HepG2 (cell line): Measurements from ENCODE around the gene RNASE8. TPM values are rescaled to one million over a fixed set of nuclear protein-coding genes. Genes with fewer than 3 reads are reported as not detected.

ENCODE experiments used
- BRF2 ChIP-seq: sonication (generic); formaldehyde crosslinking; IDR thresholded peaks from 2 replicates; pipeline ENCODE4 v1.8.1; 2022; ENCODE audit warnings: mild to moderate bottlenecking, missing genetic modification reagents
- E2F5 ChIP-seq: sonication (generic); formaldehyde crosslinking; conservative IDR thresholded peaks from 2 replicates; pipeline ENCODE4 v1.4.0; 2020; ENCODE audit warnings: missing genetic modification reagents
- FOXM1 ChIP-seq: sonication (generic); formaldehyde crosslinking; IDR thresholded peaks from 2 replicates; pipeline ENCODE4 v1.5.0; 2020; ENCODE audit warnings: missing genetic modification reagents
- GTF3A ChIP-seq: sonication (generic); formaldehyde crosslinking; conservative IDR thresholded peaks from 2 replicates; pipeline ENCODE4 v1.4.0; 2020; ENCODE audit warnings: mild to moderate bottlenecking, missing genetic modification reagents
- HNF4A ChIP-seq: sonication (generic); formaldehyde crosslinking; IDR thresholded peaks from 2 replicates; pipeline ENCODE4 v1.4.0; 2020; ENCODE audit warnings: missing genetic modification reagents
- HOXD1 ChIP-seq: sonication (generic); formaldehyde crosslinking; IDR thresholded peaks from 2 replicates; pipeline ENCODE4 v1.5.0; 2020; ENCODE audit warnings: missing genetic modification reagents
- RARA ChIP-seq: IDR thresholded peaks from 2 replicates; pipeline ENCODE4 v1.6.1; 2016; ENCODE audit warnings: missing genetic modification reagents, missing compliant biosample characterization
- TAF15 ChIP-seq: fragments of 200-400 bp; formaldehyde crosslinking; IDR thresholded peaks from one replicate; pipeline ENCODE4 v1.6.1; 2018; ENCODE audit warnings: mild to moderate bottlenecking, low read depth, low read length; ENCODE audit not compliant: poor library complexity, severe bottlenecking
- TOPORS ChIP-seq: sonication (generic); formaldehyde crosslinking; IDR thresholded peaks from 2 replicates; pipeline ENCODE4 v1.8.0; 2023; ENCODE audit warnings: mild to moderate bottlenecking, missing genetic modification reagents
- ZNF468 ChIP-seq: sonication (generic); formaldehyde crosslinking; IDR thresholded peaks from 2 replicates; pipeline ENCODE4 v1.8.0; 2022; ENCODE audit warnings: mild to moderate bottlenecking, moderate library complexity, missing genetic modification reagents
- ZNF687 ChIP-seq: sonication (generic); formaldehyde crosslinking; IDR thresholded peaks from 2 replicates; pipeline ENCODE4 v1.5.1; 2020; ENCODE audit warnings: mild to moderate bottlenecking, missing genetic modification reagents, moderate library complexity
- polyA plus RNA-seq, 8 experiments: library from polyadenylated mRNA; depleted of rRNA in 3 of 8; stranded (reverse) in 7 of 8; unstranded in 1 of 8; fragments of >200 nt; fragmentation: Illumina TruSeq in 4 of 8; extraction: Trizol in 4 of 8; gene quantifications; 2 replicates each; pipeline versions ENCODE4 v1.2.1 to v1.2.3, GENCODE V29; 2011 to 2016; ENCODE audit warnings: low read depth in 4 of 8, missing spikeins in 1 of 8, mixed read lengths in 1 of 8; ENCODE audit not compliant: insufficient read depth in 1 of 8
- total RNA-seq, 5 experiments: library from RNA; depleted of rRNA; stranded (reverse); fragments of >200 nt; fragmentation: Illumina TruSeq; extraction: Trizol; gene quantifications; 2 replicates each; pipeline ENCODE4 v1.2.3, GENCODE V29; 2016; ENCODE audit warnings: low read depth in 1 of 5
- TF ChIP-seq, protein P1 (sequence below): sonication (generic); formaldehyde crosslinking; IDR thresholded peaks from 2 replicates; pipeline ENCODE4 v1.4.0; 2020; ENCODE audit warnings: missing genetic modification reagents

RNASE8 gene
- total and polyA plus RNA-seq, 2 of the 13 experiments (the other 11 are each of a cell fraction or from before 2014, with no cell fraction given), result not detected

GRCh38 chr14:21058903-21059302 is 1.3 kb downstream of the RNASE8 start (continued):
- TF ChIP-seq ZNF687 (CRISPR knock-in tag) (peak; percentile 75), FOXM1 (CRISPR knock-in tag) (no peak), HNF4A (CRISPR knock-in tag) (peak; percentile 62), E2F5 (CRISPR knock-in tag) (no peak), TAF15 (no peak), ZNF468 (CRISPR knock-in tag) (no peak), GTF3A (no peak), TOPORS (CRISPR knock-in tag) (no peak), RARA (peak; percentile 60; the same call in 1 of the 2 replicates), BRF2 (CRISPR knock-in tag) (no peak), HOXD1 (CRISPR knock-in tag) (no peak)
- TF ChIP-seq, protein P1, sequence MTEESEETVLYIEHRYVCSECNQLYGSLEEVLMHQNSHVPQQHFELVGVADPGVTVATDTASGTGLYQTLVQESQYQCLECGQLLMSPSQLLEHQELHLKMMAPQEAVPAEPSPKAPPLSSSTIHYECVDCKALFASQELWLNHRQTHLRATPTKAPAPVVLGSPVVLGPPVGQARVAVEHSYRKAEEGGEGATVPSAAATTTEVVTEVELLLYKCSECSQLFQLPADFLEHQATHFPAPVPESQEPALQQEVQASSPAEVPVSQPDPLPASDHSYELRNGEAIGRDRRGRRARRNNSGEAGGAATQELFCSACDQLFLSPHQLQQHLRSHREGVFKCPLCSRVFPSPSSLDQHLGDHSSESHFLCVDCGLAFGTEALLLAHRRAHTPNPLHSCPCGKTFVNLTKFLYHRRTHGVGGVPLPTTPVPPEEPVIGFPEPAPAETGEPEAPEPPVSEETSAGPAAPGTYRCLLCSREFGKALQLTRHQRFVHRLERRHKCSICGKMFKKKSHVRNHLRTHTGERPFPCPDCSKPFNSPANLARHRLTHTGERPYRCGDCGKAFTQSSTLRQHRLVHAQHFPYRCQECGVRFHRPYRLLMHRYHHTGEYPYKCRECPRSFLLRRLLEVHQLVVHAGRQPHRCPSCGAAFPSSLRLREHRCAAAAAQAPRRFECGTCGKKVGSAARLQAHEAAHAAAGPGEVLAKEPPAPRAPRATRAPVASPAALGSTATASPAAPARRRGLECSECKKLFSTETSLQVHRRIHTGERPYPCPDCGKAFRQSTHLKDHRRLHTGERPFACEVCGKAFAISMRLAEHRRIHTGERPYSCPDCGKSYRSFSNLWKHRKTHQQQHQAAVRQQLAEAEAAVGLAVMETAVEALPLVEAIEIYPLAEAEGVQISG (CRISPR knock-in tag), result peak; percentile 83
